Heart left ventricle (tissue), 13 donors: ENCODE results near the gene RASSF9.

ENCODE experiments used
- POLR2A ChIP-seq, 2 donors: fragments of 450-650 bp; IDR thresholded peaks; one replicate each; pipeline ENCODE4 v1.6.1; 2017; ENCODE audit warnings: antibody characterized with exemption in 2 of 2, mild to moderate bottlenecking in 2 of 2, moderate library complexity in 2 of 2
- TF ChIP-seq, protein P1 (sequence below), 12 donors: fragments of 200-600 bp; sonication (generic) in 4 of 12; IDR thresholded peaks; one replicate each; pipeline versions ENCODE4 v1.5.0 to v1.8.0; 2018 to 2022; ENCODE audit warnings: antibody characterized with exemption in 12 of 12, mild to moderate bottlenecking in 5 of 12
- donor health status: ischemic (EF 13 %, LVEDD 7.1; RV severe dilation, severe dysfunction).
- donor health status: DM: no; HTN: yes; CAD: no.
- donor health status: DM: no; HTN: no; CAD: no.
- donor health status: ischemic (EF 25% LVEDD 6.9; RV normal size, moderate dysfunction).
- donor health status: ischemic (EF 25% LVEDD 5.7; RV mildly dilated, moderate dysfunction).
- donor health status: ischemic (EF 35%, LVEDD 5.7; RV mildly dilated, moderate dysfunction).
- donor health status: nonischemic (EF 11% LVEDD 7.7; RV severe dilation, severe dysfunction).
- donor health status: DM: yes; HTN: yes; CAD: no.
- donor health status: PGD.
- donor health status: ischemic (EF 29% LVEDD 5.4; RV normal size, mild dysfunction).
- donor health status: nonischemic (EF 23%, LVEDD 6.1; RV moderate dilation, normal function).

GRCh38 chr12:85765453-85765869 lies 70.7 kb downstream of the RASSF9 start:
- TF ChIP-seq, protein P1, sequence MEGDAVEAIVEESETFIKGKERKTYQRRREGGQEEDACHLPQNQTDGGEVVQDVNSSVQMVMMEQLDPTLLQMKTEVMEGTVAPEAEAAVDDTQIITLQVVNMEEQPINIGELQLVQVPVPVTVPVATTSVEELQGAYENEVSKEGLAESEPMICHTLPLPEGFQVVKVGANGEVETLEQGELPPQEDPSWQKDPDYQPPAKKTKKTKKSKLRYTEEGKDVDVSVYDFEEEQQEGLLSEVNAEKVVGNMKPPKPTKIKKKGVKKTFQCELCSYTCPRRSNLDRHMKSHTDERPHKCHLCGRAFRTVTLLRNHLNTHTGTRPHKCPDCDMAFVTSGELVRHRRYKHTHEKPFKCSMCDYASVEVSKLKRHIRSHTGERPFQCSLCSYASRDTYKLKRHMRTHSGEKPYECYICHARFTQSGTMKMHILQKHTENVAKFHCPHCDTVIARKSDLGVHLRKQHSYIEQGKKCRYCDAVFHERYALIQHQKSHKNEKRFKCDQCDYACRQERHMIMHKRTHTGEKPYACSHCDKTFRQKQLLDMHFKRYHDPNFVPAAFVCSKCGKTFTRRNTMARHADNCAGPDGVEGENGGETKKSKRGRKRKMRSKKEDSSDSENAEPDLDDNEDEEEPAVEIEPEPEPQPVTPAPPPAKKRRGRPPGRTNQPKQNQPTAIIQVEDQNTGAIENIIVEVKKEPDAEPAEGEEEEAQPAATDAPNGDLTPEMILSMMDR (IDR thresholded peaks at IDR 0.05): no peak
- no peak for TF ChIP-seq POLR2A (IDR thresholded peaks at IDR 0.05)
